Stimulated activated CD8-positive, alpha-beta memory T cell treated with anti-CD3 and anti-CD28 coated beads, Interleukin-12 subunit alpha, Interleukin-12 subunit beta, amount 100 ng/mL, for 24 hours (primary cell): ENCODE measurements around the gene CAMSAP3.
"Not testable (repeated sequence)": the region's sequence is repeated elsewhere in the genome, so short reads cannot be mapped to it uniquely, and the experiment has no call there.

Source experiments
- DNase-seq: peaks from one replicate; pipeline ENCODE4 v3.0.0-alpha.2; 2020; ENCODE audit errors: extremely low read depth

CAMSAP3 gene

DNA sequence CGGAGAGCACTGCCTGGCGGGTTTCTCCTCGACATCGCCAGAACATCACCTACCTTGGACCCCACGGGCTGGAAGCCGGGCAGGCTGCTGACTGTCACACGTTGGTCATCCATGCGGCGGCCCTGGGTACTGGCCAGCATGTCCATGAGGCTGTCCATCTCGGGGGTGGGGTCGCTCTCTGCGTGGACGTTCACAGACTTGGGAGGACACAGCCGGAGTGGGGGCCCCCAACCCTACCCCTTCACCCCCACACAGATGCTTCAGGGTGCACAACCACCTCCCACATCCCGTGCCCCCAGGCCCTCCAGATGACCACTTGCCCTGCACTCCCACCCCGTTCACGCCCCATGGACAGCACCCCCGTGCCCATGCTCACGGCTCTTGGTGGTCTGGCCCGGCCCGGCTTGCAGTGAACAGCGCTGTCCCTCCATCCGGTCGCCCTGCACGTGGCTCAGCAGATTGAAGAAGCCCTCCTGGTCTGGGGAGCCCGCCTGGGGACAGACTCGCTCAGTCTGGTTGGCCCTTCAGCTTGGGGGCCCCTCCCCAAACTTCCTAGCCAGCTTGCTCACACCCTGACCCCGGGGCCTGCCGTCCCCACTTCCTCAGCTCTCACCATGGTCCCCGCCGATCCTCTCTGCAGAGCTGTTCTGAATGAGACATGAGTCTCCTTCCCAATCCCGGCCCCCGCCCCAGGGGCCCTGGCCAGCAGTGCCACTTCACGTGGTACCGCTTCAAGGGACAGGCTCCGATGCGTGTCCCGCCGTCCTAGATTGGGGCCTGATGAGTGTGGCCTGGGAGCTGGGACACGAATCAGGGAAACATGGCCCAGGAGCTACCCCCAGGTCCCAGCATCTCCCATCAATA, 36.9 kb downstream of the CAMSAP3 start:
- DNase-seq: no peak

DNA sequence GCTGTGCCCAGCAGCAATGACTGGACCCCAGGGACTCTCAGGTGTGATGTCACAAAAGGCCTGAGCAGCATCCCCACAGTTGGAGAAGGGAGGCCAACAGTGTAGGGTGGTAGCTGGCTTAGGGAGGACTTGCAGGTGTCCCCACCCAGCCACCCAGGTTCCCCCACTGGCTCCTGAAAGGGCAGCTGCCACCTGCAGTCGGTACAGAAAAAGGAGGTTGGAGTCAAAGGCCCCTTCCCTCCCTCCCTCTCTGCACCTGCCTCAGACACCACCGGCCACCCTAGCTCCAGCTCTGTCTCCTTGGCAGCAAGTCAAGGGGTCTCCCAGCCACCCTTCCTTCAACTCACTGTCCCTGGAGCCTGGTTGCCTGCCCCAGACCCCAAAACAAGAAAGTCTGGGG, 38.0 kb downstream of the CAMSAP3 start, which contains the start of gene PCP2:
TSS of gene PCP2 (minus strand) at position 22 of the 400 bp plus-strand sequence. CDS start 262 bp downstream, outside the sequence.
- DNase-seq: no peak

DNA sequence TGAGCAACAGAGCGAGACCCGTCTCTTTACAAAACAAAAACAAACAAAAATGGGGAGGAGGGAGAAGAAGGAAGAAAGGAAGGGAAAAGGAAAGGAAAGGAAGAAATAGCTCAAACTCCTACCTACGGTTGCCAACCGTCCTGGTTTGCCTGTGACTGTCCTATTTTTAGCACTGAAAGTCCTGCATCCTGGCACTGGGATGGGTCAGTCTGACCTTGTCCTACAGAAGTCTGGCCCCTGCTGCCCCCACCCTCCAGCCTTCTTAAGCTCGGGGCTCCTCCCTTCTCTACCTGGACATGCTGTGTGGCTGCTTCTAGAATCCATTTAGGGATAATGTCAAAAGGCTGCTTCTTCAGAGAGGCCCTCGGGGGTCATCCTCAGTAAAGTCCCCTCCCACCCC, 40.0 kb downstream of the CAMSAP3 start:
- DNase-seq: no peak

DNA sequence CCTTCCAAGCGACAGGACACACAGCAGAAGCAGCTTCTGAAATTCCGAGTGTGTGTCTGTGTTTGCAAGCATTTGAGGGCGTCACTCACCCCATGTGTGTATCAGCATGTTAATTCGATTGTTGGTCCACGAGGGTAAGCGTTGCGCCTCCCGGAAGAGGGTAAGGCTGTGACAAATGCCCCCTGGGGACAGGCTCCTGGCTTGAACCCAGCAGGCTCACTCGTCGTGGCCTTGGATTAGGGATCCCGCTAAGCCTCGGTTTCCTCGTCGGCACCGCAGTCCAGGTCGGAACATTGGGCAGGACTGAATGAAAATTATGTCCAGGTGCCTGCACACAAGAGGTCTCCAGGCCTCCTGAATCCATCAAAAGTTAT, 40.6 kb downstream of the CAMSAP3 start:
- DNase-seq: no peak

DNA sequence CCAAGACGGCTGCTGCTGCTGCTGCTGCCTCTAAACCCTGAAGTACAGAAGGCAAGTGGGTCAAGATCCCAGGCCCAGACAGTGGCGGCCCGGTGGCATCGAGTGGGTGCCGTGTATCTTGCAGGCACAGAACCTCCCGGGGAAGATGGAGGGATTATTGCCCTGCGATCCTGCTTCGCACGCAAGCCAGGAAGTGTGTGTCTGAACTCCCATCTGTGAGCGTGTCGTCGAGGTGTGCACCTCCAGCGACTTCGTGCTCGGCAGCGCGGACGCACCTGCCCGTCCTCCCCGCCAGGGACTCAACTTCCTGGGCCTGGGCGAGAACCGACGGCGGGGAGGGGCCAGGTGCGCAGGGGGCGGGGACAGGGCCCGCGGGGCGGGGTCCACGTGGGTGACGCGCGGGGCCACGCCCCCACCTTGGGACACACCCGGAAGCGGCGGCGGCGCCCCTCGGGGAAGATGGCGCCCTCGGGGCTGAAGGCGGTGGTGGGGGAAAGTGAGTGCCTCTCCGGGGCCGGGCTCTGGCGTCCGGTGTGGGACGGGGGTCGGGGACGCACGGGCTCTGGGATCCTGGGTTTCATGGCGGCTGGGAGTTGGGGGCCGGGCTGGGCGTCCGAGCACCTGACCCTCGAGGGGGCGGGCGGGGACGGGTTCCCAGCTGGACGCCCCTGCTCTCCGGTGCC, 41.2 kb downstream of the CAMSAP3 start, which contains the start of gene STXBP2:
TSS of gene STXBP2 (plus strand) at position 420 of the 683 bp plus-strand sequence. CDS start at position 460, 40 bp downstream.
- DNase-seq: peak; percentile 73

DNA sequence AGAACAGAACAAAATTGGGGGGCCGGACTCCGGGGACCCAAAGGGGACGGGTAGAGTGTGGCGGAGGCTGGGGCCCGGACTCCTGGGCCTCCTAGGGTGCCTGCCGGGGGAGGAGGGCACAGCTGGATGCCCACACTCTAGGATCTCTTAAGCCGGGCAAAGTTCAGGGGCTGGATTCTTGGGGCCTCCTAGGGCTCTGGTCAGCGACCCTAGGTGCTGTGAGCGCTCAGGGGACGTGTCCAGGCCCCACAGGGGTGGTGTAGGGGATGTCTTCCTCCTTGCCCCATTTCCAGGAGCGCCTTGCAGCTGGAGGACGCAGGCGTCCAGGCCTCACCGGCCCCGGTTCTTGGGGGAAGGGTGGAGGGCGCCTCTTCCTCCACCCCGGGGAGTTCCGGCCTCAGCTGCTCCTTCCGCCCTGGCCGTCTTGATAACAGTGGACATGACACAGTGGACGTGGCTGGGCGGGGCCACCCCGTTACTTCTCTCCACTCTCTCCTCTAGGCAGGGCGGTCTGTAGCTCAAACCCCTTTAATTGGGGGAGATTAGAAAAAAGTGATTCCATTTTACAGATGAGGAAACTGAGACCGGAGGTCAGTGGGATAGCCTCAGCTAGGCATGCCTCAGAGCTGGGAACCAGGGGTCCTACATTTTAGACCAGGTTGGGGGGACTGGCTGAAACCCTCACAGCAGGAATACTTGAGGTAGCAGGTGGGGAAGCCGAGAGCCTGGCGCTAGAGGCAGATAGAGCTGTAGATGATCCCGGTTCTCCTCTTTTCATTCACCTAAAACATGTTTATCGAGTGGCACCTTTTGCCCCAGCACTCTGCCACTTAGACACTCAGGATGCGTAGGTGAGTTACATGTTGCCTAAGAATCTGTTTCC, 42.0 kb downstream of the CAMSAP3 start:
- no peak for DNase-seq

DNA sequence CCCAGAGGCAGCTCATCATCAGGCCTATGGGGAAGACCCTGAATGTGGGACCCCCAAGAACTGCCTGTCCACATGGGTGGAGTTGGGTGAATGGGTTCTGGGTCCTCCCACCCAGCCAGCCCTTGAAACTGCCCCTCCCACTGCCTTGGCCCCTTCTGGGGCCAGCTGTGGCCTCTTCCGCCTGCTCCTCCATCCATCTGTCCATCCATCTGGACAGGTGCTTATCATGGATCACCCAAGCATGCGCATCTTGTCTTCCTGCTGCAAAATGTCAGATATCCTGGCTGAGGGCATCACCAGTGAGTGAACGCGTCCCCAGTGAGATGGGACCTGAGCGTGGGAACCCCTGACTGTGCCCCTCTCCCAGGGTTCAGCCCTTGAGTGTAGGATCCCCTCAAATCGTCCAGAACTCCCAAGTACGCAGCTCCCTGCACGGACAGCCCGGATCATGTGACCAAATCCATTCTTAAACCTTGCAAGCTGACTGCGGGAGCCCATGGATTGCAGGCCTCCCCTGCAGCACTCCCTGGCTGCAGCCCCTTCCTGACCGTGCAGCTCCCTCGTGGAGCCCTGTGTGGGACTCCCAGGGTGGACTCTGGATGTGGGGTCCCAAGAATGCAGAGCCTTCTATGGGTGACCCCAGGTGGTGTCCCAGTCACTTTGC, 43.3 kb downstream of the CAMSAP3 start:
- DNase-seq: no peak

DNA sequence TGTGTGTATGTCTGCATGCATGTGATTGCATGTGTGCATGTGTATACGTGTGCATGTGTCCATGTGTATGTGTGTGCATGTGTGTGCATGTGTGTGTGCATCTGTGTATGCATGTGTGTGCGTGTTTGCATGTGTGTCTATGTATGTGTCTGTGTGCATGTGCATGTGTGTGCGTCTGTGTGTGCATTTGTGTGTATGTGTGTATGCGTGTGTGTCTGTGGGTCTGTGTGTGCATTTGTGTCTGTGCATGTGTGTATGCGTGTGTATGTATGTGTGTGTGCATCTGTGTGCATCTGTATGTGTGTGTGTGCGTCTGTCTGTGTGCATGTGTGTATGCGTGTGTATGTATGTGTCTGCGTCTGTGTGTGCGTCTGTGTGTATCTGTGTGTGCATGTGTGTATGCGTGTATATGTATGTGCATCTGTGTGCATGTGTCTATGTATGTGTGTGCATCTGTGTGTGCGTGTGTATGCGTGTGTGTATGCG, 44.2 kb downstream of the CAMSAP3 start:
- no peak for DNase-seq

DNA sequence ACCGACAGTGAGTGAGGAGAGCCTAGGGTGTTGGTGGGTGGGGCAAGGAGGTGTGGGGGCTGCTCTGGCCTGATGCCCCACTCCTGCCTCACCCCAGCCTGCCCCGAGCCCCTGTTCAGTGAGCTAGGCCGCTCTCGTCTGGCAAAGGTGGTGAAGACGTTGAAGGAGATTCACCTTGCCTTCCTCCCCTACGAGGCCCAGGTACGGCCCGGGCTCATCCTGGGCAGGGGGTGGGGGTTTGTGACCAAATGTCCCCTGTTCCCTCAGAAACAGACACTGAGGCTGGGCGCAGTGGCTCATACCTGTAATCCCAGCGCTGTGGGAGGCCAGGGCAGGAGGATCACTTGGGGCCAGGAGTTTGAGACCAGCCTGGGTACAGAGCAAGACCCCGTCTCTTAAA, 45.1 kb downstream of the CAMSAP3 start:
- no peak for DNase-seq

DNA sequence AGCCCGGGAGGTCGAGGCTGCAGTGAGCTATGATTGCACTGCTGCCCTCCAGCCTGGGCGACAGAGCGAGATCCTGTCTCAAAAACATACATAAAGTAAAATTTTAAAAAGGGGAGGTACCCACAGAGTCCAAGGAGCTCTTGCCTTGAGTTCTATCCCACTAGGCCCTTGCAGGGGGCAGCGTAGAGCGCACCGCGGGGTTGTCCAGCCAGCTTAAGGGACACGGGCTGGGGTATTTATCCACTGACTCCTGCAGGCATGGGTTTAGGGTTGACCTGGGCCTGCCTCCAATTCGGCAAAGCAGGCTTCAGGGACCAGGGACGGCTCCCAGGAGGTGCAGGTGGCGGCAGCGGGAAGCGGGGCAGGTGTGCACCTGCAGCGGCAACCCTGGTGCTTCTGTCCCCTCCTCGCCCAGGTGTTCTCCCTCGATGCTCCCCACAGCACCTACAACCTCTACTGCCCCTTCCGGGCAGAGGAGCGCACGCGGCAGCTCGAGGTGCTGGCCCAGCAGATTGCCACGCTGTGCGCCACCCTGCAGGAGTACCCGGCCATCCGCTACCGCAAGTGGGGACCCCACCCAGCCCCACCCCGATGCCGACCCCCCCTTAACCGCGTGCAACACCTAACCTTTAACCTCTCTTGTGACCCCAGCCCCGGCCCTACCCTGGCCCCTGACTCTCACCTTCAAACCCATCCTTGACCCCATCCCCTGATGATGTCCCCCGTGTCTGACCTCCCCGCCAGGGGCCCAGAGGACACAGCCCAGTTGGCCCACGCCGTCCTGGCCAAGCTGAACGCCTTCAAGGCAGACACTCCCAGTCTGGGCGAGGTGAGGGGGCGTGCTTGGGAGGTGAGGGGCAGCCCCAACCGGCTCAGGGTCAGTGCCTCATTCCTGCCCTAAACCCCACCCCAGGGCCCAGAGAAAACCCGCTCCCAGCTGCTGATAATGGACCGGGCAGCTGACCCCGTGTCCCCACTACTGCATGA, 45.9 kb downstream of the CAMSAP3 start:
- DNase-seq: no peak

DNA sequence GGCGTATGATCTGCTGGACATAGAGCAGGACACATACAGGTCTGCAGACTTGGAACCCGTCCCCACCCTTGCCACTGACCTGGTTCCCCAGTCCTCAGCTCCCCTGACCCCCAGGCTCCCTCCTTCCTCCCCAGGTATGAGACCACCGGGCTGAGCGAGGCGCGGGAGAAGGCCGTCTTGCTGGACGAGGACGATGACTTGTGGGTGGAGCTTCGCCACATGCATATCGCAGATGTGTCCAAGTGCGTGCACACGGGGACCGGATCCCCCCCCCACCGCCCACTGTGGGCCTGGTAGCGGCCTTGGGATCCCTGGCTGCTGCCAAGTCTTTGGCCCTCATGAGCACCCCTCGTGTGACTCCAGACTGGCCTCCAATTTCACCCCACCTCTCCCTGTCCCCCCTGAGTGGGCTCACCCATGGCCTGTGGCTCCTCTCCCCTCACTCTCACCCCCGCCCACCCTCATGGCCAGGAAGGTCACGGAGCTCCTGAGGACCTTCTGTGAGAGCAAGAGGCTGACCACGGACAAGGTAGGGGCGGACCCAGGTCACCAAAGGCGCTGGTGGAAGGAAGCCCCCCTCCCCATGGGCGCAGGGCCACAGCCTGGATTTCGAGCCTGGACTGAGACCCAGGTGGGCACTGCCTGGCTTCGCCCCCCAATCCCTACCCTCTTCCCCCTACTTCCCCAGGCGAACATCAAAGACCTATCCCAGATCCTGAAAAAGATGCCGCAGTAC, 46.8 kb downstream of the CAMSAP3 start:
- DNase-seq: no peak

DNA sequence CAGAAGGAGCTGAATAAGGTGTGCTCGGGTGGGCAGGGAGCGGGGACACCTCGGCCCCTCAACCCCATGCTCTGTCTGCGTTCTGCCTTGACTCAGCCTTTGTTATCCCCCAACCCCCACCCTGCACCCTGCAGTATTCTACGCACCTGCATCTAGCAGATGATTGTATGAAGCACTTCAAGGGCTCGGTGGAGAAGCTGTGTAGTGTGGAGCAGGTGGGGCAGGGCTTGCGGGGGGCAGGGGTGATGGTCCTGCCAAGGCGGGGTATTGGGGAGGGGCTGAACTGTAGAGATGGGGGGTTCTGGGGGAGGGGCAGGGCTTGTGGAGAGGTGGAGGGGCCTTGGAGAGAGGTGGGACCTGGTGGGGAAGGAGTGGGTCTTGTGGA, 47.4 kb downstream of the CAMSAP3 start:
- no peak for DNase-seq

DNA sequence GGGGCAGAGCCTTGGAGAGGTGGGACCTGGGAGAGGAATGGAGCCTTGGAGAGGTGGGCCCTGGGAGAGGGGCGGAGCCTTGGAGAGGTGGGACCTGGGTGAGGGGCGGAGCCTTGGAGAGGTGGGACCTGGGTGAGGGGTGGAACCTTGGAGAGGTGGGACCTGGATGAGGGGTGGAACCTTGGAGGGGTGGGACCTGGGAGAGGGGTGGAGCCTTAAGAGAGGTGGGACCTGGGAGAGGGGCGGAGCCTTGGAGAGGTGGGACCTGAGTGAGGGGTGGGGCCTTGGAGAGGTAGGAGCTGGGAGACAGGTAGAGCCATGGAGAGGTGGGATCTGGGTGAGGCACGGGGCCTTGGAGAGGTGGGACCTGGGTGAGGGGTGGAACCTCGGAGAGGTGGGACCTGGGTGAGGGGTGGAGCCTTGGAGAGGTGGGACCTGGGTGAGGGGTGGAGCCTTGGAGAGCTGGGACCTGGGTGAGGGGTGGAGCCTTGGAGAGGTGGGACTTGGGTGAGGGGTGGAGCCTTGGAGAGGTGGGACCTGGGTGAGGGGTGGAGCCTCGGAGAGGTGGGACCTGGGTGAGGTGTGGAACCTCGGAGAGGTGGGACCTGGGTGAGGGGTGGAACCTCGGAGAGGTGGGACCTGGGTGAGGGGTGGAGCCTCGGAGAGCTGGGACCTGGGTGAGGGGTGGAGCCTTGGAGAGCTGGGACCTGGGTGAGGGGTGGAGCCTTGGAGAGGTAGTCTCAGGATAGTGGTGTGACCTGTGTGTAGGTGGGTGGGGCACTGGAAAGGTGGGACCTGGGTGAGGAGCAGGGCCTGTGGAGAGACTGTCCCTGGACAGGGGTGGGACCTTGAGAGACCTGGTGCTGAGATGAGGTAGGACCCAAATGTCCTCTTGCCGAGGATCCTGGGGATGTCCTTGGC, 48.2 kb downstream of the CAMSAP3 start:
- DNase-seq: not testable (repeated sequence)

DNA sequence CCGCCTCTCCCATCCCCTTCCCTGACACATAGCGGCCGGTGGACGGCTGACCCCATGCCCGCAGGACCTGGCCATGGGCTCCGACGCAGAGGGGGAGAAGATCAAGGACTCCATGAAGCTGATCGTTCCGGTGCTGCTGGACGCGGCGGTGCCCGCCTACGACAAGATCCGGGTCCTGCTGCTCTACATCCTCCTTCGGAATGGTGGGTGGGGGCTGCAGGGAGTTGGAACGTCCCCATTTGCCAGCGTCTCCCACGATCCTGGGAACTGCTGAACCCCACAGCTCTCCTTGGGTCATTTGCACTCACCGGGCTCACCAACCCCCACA, 48.9 kb downstream of the CAMSAP3 start:
- no peak for DNase-seq

DNA sequence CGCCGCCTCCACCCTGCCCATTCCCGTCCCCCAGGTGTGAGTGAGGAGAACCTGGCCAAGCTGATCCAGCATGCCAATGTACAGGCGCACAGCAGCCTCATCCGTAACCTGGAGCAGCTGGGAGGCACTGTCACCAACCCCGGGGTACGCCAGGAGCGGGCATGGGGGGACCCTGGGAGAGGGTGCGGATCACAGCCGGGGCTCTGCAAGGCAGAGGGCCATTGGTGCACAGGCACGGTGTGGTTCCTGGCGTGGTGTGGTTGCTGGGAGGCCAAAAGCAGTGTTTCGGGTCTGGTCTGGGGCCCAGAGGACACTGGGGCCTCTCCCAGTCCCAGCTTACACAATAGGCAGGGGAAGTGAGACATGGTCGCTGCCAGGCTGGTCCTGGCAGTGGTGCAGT, 49.5 kb downstream of the CAMSAP3 start:
- DNase-seq: no peak

DNA sequence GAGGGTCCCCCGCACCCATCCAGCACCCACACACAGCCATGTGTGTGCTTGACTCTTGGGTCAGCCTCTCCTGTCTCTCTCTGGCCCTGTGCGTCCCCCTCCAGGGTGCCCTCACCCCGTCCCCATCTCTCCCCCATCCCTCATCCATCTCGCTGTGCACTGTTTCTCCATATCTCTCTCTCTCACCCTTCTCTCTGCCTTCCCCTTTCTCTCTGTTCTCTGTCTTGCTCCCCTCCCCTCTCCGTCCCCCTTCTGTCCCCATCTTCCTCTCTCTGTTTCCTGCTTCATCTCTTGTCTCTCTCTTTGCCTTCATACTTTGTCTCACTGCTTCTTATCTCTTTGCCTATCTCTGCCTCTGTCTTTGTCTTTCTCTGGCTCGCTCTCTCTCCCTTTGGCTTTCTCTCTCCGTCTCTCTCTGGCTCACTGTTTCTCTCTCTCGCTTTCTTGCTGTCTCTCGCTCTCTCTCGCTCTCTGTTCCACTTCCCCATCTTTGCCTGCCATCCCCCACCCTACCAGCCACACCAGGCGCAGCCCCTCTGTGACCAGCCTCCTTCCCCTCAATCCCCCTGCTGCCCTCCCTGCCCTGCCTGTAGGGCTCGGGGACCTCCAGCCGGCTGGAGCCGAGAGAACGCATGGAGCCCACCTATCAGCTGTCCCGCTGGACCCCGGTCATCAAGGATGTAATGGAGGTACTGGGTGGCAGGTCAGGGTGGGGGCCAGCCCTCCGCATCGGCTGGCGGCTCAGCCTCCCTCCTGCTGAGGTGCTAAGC, 50.2 kb downstream of the CAMSAP3 start:
- no peak for DNase-seq

DNA sequence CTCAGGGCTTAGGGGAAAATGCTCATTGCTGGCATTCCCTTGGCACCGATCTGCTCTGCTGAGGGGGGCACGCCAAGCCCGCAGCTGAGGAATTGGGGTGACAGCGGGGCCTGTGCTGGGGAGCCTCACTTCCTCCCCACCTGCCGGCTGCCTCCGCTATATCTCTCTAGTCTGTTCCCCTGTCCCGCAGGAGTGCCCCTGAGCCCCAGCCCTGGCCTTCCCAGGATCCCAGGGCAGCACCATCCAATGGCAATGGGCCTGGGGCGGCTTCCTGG, 50.7 kb downstream of the CAMSAP3 start:
- no peak for DNase-seq

DNA sequence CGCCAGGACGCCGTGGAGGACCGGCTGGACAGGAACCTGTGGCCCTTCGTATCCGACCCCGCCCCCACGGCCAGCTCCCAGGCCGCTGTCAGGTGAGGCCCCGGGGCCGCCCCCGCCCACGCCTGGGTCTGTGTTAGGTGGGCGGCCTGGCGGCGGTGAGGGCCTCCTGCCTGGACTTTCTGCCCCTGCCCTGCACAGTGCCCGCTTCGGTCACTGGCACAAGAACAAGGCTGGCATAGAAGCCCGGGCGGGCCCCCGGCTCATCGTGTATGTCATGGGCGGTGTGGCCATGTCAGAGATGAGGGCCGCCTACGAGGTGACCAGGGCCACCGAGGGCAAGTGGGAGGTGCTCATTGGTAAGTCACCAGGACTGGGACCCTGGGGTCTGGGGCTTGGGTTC, 51.5 kb downstream of the CAMSAP3 start:
- DNase-seq: no peak
